ENCODE data around the gene CHFR. TPM values are rescaled to one million over a fixed set of nuclear protein-coding genes. Genes with fewer than 3 reads are reported as not detected.
A peak's percentile ranks its signal among the peaks of the same experiment; 100 is the strongest.

The CHFR gene
- total and polyA plus RNA-seq, 2 of the 4 experiments (the other 2 are of a cell fraction) = 13.4 to 35.3 TPM

DNA sequence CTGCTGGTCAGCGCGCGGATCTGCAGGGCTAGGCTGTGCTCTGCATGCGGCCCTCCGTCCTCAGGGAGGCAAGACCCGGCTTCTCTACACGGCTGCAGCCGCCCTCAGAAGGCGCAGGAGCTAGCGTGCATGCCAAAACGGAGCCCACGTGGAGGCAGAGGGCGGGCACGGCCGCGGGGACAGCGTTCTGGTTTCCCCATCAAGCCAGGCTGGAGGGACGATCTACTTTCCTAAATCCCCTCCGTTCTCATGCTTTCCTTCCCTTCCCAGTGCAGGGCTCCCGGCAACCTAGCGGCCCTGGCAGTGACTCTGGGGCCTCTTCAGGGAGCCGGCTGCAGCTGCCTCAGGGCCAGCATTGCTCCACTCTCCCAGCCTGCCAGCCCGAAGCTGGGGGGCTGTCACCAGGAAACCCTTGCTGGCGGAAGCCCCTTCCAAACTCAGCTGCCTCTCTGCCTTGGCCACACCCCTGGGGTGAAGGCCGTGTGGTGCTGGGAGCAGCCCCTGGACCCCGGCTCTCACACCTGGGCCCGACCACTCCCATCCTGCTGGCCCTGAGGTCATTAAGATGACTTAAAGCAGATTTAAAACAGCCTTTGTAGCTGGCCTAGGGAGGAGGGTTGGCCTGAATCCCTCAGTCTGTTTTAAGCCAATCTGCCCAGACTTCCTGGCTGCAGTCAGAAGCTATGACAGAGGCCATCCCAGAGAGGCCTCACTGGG is 49.6 kb downstream of the CHFR start:
- no peak overlapping the region for H2BK20ac ChIP-seq (ENCODE audit: low read depth, low read length)
- H3K23ac ChIP-seq (ENCODE audit: low read depth, low read length) = no peak overlapping the region
- peaks cover under 1% of the 10 kb centered on the region; the same call in 1 of the 2 replicates for H3K9me1 ChIP-seq (ENCODE audit: insufficient read depth, low read length)
- no peaks in the 10 kb centered on the region for H3K4me1 ChIP-seq (ENCODE audit: control insufficient read depth, insufficient read depth, low read length)
- H3K4ac ChIP-seq (ENCODE audit: low read depth, low read length) = no peak overlapping the region
- no peak overlapping the region for H3K14ac ChIP-seq (replicated peaks; ENCODE audit: low read depth, low read length)
- POLR2A ChIA-PET (ENCODE audit: unreplicated experiment) = no interaction called here
- no peak overlapping the region for H3K4me3 ChIP-seq (ENCODE audit: insufficient read depth, low read depth, low read length)
- H3K9me3 ChIP-seq (ENCODE audit: control insufficient read depth, insufficient read depth, low read length) = no peaks in the 10 kb centered on the region
- H3K4me2 ChIP-seq (ENCODE audit: low read depth, low read length) = no peak overlapping the region
- no peak overlapping the region for H3K27ac ChIP-seq (ENCODE audit: insufficient read depth, low read length)
- H3K36me3 ChIP-seq (ENCODE audit: control insufficient read depth, insufficient read depth, low read length) = peaks cover 43% of the 10 kb centered on the region
- WGBS, 2 experiments (ENCODE audit: extremely low coverage in 2 of 2, insufficient read length in 1 of 2) = 78% methylated on average over 21 of the region's 27 CpGs; no CpG with 5 or more reads in 1 of the 2 experiments
- ATAC-seq (ENCODE audit: low read depth) = peak; percentile 21
- H2BK15ac ChIP-seq (ENCODE audit: low read depth, low read length) = no peak overlapping the region
- TF ChIP-seq MXI1 (IDR thresholded peaks at IDR 0.05; ENCODE audit: borderline replicate concordance, low read depth, low read length) (no peak), NFE2L2 (IDR thresholded peaks at IDR 0.05; ENCODE audit: low read depth, low read length) (no peak), RCOR1 (IDR thresholded peaks at IDR 0.05; ENCODE audit: insufficient replicate concordance, low read length) (no peak), MAFK (IDR thresholded peaks at IDR 0.05; ENCODE audit: low read depth, low read length) (no peak), RAD21 (IDR thresholded peaks at IDR 0.05; ENCODE audit: low read length) (no peak), SMC3 (IDR thresholded peaks at IDR 0.05; ENCODE audit: low read depth, low read length) (no peak), ELK1 (IDR thresholded peaks at IDR 0.05; ENCODE audit: borderline replicate concordance, low read depth, low read length) (no peak), CHD1 (IDR thresholded peaks at IDR 0.05; ENCODE audit: low read depth, low read length) (no peak), CEBPB (IDR thresholded peaks at IDR 0.05; ENCODE audit: low read depth, low read length) (no peak), MAZ (IDR thresholded peaks at IDR 0.05; ENCODE audit: borderline replicate concordance, low read depth, low read length) (no peak), RFX5 (IDR thresholded peaks at IDR 0.05; ENCODE audit: low read depth, low read length) (no peak), BHLHE40 (IDR thresholded peaks at IDR 0.05; ENCODE audit: low read depth, low read length) (no peak), POLR2A (IDR thresholded peaks at IDR 0.05; ENCODE audit: low read depth, low read length) (no peak)
- TF ChIP-seq, protein P1, sequence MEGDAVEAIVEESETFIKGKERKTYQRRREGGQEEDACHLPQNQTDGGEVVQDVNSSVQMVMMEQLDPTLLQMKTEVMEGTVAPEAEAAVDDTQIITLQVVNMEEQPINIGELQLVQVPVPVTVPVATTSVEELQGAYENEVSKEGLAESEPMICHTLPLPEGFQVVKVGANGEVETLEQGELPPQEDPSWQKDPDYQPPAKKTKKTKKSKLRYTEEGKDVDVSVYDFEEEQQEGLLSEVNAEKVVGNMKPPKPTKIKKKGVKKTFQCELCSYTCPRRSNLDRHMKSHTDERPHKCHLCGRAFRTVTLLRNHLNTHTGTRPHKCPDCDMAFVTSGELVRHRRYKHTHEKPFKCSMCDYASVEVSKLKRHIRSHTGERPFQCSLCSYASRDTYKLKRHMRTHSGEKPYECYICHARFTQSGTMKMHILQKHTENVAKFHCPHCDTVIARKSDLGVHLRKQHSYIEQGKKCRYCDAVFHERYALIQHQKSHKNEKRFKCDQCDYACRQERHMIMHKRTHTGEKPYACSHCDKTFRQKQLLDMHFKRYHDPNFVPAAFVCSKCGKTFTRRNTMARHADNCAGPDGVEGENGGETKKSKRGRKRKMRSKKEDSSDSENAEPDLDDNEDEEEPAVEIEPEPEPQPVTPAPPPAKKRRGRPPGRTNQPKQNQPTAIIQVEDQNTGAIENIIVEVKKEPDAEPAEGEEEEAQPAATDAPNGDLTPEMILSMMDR (conservative IDR thresholded peaks at IDR 0.05; ENCODE audit: low read depth, low read length) = no peak
- TF ChIP-seq, protein P2, sequence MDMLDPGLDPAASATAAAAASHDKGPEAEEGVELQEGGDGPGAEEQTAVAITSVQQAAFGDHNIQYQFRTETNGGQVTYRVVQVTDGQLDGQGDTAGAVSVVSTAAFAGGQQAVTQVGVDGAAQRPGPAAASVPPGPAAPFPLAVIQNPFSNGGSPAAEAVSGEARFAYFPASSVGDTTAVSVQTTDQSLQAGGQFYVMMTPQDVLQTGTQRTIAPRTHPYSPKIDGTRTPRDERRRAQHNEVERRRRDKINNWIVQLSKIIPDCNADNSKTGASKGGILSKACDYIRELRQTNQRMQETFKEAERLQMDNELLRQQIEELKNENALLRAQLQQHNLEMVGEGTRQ (IDR thresholded peaks at IDR 0.05; ENCODE audit: low read depth, low read length) = no peak
- CTCF ChIA-PET = no interaction called here
- no peak overlapping the region for H2BK120ac ChIP-seq (ENCODE audit: low read depth, low read length)
- no peak overlapping the region for H4K8ac ChIP-seq (ENCODE audit: low read depth in 2 of 2, low read length in 2 of 2)
- H3K18ac ChIP-seq (ENCODE audit: low read depth, low read length) = no peak overlapping the region
- BruUV-seq (replicated peaks) = no TSS peak
- peaks cover 0 to 13% of the 10 kb centered on the region in 2 experiments; a peak in 2 of 4 replicates for H3K79me1 ChIP-seq (ENCODE audit: low read depth in 1 of 2, low read length in 2 of 2)
- H2AK9ac ChIP-seq (replicated peaks; ENCODE audit: low read depth, low read length, poor library complexity) = no peak overlapping the region
- intact Hi-C loops (cut with micrococcal nuclease) = no loop called here
- no peaks in the 10 kb centered on the region; the same call in none of the 2 replicates for H4K20me1 ChIP-seq (ENCODE audit: insufficient read depth, low read length)
- no peak overlapping the region for H2AFZ ChIP-seq (replicated peaks; ENCODE audit: low read length, poor library complexity)
- no peak overlapping the region for H2AK5ac ChIP-seq (ENCODE audit: low read depth, low read length)
- no peak overlapping the region for H2BK5ac ChIP-seq (ENCODE audit: low read depth, low read length, poor library complexity, severe bottlenecking)
- no peak overlapping the region for H4K5ac ChIP-seq (ENCODE audit: low read depth, low read length)
- no peak overlapping the region for H4K91ac ChIP-seq (ENCODE audit: insufficient read depth, low read depth, low read length)
- H3K9ac ChIP-seq (ENCODE audit: low read depth, low read length) = no peak overlapping the region
- dilution Hi-C loops (cut with HindIII; ENCODE audit: low sequenced_read_pairs, unreplicated experiment) = no loop called here
- in situ Hi-C loops (cut with MboI; ENCODE audit: low sequenced_read_pairs) = no loop called here
- DNase-seq = no peak
- H3K27me3 ChIP-seq (ENCODE audit: control insufficient read depth, insufficient read depth, low read length) = no peaks in the 10 kb centered on the region
- H3K56ac ChIP-seq (ENCODE audit: extremely low read depth, insufficient read depth, low read length) = no peak overlapping the region
